ENCODE data around the gene EYA3.

Gene EYA3

GRCh38 chr1:27937524-27937836 is 150.9 kb downstream of the EYA3 start:
- TF ChIP-seq CTCF (IDR thresholded peaks at IDR 0.05; ENCODE audit: insufficient read depth, low read depth, low read length, missing control alignments), result no peak
- no peak for DNase-seq (ENCODE audit: low read depth)
- no peak overlapping the region for H3K4me3 ChIP-seq (ENCODE audit: low read length)

- no peak for DNase-seq (ENCODE audit: low read depth)
- TF ChIP-seq CTCF (IDR thresholded peaks at IDR 0.05; ENCODE audit: insufficient read depth, low read depth, low read length, missing control alignments), result no peak
- H3K4me3 ChIP-seq (ENCODE audit: low read length), result no peak overlapping the region
Observed at GRCh38 chr1:27936370-27936769, 152.0 kb downstream of the EYA3 start.

- H3K4me3 ChIP-seq (ENCODE audit: low read length), result no peak overlapping the region
- DNase-seq (ENCODE audit: low read depth), result no peak
- no peak for TF ChIP-seq CTCF (IDR thresholded peaks at IDR 0.05; ENCODE audit: insufficient read depth, low read depth, low read length, missing control alignments)
Observed at GRCh38 chr1:27935721-27936120, 152.7 kb downstream of the EYA3 start.

- H3K4me3 ChIP-seq (ENCODE audit: low read length), result peak within 1 kb of the TSS; percentile 34
- peak; percentile 42 for TF ChIP-seq CTCF (IDR thresholded peaks at IDR 0.05; ENCODE audit: insufficient read depth, low read depth, low read length, missing control alignments)
- DNase-seq (ENCODE audit: low read depth), result peak; percentile 52
Observed at GRCh38 chr1:27934818-27935549, 153.4 kb downstream of the EYA3 start, which contains the start of gene SMPDL3B. SMPDL3B (plus strand) TSS chr1:27935000; CDS start chr1:27935184, 184 bp downstream.

- no peak overlapping the region for H3K4me3 ChIP-seq (ENCODE audit: low read length)
- DNase-seq (ENCODE audit: low read depth), result peak; percentile 22
- TF ChIP-seq CTCF (IDR thresholded peaks at IDR 0.05; ENCODE audit: insufficient read depth, low read depth, low read length, missing control alignments), result no peak
Observed at GRCh38 chr1:27931759-27932158, 156.7 kb downstream of the EYA3 start.

GRCh38 chr1:27931184-27931583 is 157.2 kb downstream of the EYA3 start:
- no peak for TF ChIP-seq CTCF (IDR thresholded peaks at IDR 0.05; ENCODE audit: insufficient read depth, low read depth, low read length, missing control alignments)
- DNase-seq (ENCODE audit: low read depth), result no peak
- H3K4me3 ChIP-seq (ENCODE audit: low read length), result no peak overlapping the region

All from epithelial cell of esophagus (primary cell).